ENCODE measurements around the gene FAS. TPM values are rescaled to one million over a fixed set of nuclear protein-coding genes. Genes with fewer than 3 reads are reported as not detected.

FAS gene
- total RNA-seq, 4 donors from 2014 or later: 9.0 to 58.5 (median 53.6) TPM

DNA sequence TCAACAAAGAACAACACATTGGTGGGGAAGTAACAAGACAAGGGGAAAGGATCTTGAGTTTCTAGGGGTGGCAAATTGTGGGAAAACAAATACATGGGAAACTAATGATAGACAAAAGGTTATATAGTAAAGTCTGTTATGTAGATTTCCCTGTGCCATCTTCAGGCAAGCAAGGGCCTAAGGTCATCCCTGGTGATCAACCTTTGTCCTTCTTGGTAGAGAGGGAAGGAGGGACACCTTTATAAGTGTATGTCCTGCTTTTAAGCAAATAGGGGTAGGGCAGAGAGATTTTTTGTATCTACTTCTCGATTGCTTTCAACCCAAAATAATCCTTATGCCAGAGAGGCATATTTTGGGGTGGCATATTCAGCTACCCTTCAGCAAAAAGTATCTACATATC lies 26.2 kb upstream of the FAS start:
- H3K4me1 ChIP-seq: peaks cover 0 to 18% (median 5%) of the 10 kb centered on the region in 4 donors
- 83% methylated on average over 1 of the region's 1 CpG; no CpG with 5 or more reads in 1 of the 2 donors for WGBS, 2 donors (ENCODE audit: low coverage in 1 of 2)
- no peaks in the 10 kb centered on the region for H3K9me3 ChIP-seq
- no peak for DNase-seq
- H3K27me3 ChIP-seq: no peaks in the 10 kb centered on the region
- intact Hi-C loops (cut with DNase I; ENCODE audit: low total_unique reads): no loop called here
- H3K27ac ChIP-seq: no peak overlapping the region
- H3K4me3 ChIP-seq: no peak overlapping the region
- in situ Hi-C loops (cut with MboI; ENCODE audit: low pct_ligation_motif_present in 1 of 4, low pct_unique_long_range_greater_than_20kb in 1 of 4, low sequenced_read_pairs in 3 of 4): no loop called here
- TF ChIP-seq EP300 (IDR thresholded peaks at IDR 0.05; ENCODE audit: low read depth) (no peak), POLR2A (IDR thresholded peaks at IDR 0.05) (no peak), POLR2AphosphoS5 (IDR thresholded peaks at IDR 0.05) (no peak)
- TF ChIP-seq, protein P1, sequence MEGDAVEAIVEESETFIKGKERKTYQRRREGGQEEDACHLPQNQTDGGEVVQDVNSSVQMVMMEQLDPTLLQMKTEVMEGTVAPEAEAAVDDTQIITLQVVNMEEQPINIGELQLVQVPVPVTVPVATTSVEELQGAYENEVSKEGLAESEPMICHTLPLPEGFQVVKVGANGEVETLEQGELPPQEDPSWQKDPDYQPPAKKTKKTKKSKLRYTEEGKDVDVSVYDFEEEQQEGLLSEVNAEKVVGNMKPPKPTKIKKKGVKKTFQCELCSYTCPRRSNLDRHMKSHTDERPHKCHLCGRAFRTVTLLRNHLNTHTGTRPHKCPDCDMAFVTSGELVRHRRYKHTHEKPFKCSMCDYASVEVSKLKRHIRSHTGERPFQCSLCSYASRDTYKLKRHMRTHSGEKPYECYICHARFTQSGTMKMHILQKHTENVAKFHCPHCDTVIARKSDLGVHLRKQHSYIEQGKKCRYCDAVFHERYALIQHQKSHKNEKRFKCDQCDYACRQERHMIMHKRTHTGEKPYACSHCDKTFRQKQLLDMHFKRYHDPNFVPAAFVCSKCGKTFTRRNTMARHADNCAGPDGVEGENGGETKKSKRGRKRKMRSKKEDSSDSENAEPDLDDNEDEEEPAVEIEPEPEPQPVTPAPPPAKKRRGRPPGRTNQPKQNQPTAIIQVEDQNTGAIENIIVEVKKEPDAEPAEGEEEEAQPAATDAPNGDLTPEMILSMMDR (IDR thresholded peaks at IDR 0.05): no peak
- no peaks in the 10 kb centered on the region for H3K36me3 ChIP-seq

DNA sequence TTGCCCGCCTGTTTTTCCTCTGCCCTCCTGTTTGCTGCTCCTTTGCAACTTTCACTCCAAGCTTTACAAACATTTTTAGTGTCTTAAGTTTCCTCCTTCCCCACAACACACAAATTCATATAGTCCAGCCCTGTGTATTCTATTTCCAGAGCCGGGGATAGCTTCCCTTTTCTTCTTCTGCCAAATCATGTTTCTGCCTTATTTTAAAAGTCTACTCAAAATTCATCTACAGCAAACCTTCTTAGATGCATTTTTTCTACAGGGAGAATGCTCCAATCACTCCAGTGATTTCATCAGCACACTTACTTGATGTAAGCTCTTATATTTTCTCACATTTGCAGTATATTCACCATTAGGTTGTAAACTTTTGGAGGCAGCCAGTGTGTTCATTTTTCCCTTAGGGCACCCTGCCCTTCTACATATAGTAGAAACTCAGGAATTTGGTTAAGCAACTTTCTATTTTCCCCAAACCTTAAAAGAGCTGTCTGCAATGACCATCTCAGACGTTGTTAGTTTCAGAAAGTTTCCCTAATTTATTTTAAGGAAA lies 25.7 kb upstream of the FAS start:
- no peak overlapping the region for H3K4me3 ChIP-seq
- H3K36me3 ChIP-seq: no peaks in the 10 kb centered on the region
- H3K9me3 ChIP-seq: no peaks in the 10 kb centered on the region
- H3K27me3 ChIP-seq: no peaks in the 10 kb centered on the region
- no peak for DNase-seq
- intact Hi-C loops (cut with DNase I; ENCODE audit: low total_unique reads) (no loop called here), in situ Hi-C loops (cut with MboI; ENCODE audit: low pct_ligation_motif_present in 1 of 4, low pct_unique_long_range_greater_than_20kb in 1 of 4, low sequenced_read_pairs in 3 of 4) (no loop called here)
- peaks cover 0 to 18% (median 5%) of the 10 kb centered on the region in 4 donors for H3K4me1 ChIP-seq
- no peak overlapping the region for H3K27ac ChIP-seq
- TF ChIP-seq EP300 (IDR thresholded peaks at IDR 0.05; ENCODE audit: low read depth) (no peak), POLR2AphosphoS5 (IDR thresholded peaks at IDR 0.05) (no peak), POLR2A (IDR thresholded peaks at IDR 0.05) (no peak)
- TF ChIP-seq, protein P1 (IDR thresholded peaks at IDR 0.05): no peak
- 71 to 79% methylated on average over 3 of the region's 3 CpGs for WGBS, 2 donors (ENCODE audit: low coverage in 1 of 2)

DNA sequence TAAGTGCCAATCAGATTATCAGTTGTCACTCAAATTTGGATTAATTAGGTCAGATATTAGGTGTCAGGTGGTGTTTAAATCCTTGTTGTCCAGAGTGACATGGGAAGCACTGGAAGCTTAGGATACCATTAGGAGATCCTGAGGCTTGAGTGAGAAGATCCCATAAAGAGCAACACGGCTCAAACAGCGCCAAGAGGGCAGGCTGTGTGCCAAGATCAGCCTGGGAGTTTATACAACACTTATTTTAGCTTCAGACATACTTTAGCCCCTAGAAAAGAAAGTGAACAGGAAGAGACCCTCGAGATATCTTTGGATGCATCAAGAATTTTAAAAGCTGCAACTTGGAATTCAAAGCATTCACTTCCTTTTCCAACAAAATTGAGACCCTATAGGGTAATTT lies 23.8 kb upstream of the FAS start:
- H3K4me3 ChIP-seq: no peak overlapping the region
- WGBS, 2 donors (ENCODE audit: low coverage in 1 of 2): 64 to 68% methylated on average over 3 of the region's 3 CpGs
- no peaks in the 10 kb centered on the region for H3K9me3 ChIP-seq
- H3K27ac ChIP-seq: peak overlapping the region; percentile 23 to 51 (median 46)
- peaks cover 0 to 23% (median 5%) of the 10 kb centered on the region in 4 donors for H3K4me1 ChIP-seq
- peak; percentile 26 for DNase-seq
- in situ Hi-C loops (cut with MboI; ENCODE audit: low pct_ligation_motif_present in 1 of 4, low pct_unique_long_range_greater_than_20kb in 1 of 4, low sequenced_read_pairs in 3 of 4) (no loop called here), intact Hi-C loops (cut with DNase I; ENCODE audit: low total_unique reads) (no loop called here)
- H3K36me3 ChIP-seq: no peaks in the 10 kb centered on the region
- TF ChIP-seq, protein P1 (IDR thresholded peaks at IDR 0.05): no peak
- TF ChIP-seq EP300 (IDR thresholded peaks at IDR 0.05; ENCODE audit: low read depth) (no peak), POLR2AphosphoS5 (IDR thresholded peaks at IDR 0.05) (no peak), POLR2A (IDR thresholded peaks at IDR 0.05) (no peak)
- H3K27me3 ChIP-seq: no peaks in the 10 kb centered on the region

DNA sequence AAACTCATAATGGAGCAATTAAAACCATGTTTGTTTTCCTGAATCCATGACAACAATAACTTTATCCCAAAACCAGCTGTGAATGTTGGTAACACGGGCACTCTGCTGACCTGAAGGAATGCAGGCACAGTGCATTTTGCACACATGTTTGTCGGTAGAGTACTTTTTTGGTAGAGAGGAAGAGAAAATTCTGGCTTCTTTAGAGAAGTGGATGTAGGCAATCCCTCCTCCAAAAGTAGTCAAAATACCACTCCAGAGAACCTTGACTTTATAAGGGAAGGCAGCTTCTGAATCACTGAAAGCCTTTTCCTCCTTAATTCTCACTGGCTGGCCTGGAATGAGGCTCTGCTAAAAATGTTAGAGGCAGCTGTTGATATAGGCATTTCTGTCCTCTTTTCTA lies 22.2 kb upstream of the FAS start:
- Histone ChIP-seq H3K4me3 (no peak overlapping the region), H3K4me1 (peaks cover 0 to 25% (median 7%) of the 10 kb centered on the region in 4 donors), H3K36me3 (no peaks in the 10 kb centered on the region), H3K9me3 (no peaks in the 10 kb centered on the region), H3K27ac (peak overlapping the region in 3 of 4 donors; percentile 12 to 23 (median 22)), H3K27me3 (no peaks in the 10 kb centered on the region)
- in situ Hi-C loops (cut with MboI; ENCODE audit: low pct_ligation_motif_present in 1 of 4, low pct_unique_long_range_greater_than_20kb in 1 of 4, low sequenced_read_pairs in 3 of 4) (no loop called here), intact Hi-C loops (cut with DNase I; ENCODE audit: low total_unique reads) (no loop called here)
- WGBS, 2 donors (ENCODE audit: low coverage in 1 of 2): 38 to 100% methylated on average over 1 to 2 of the region's 2 CpGs
- TF ChIP-seq POLR2A (IDR thresholded peaks at IDR 0.05) (no peak), POLR2AphosphoS5 (IDR thresholded peaks at IDR 0.05) (no peak), EP300 (IDR thresholded peaks at IDR 0.05; ENCODE audit: low read depth) (no peak)
- TF ChIP-seq, protein P1 (IDR thresholded peaks at IDR 0.05): no peak
- no peak for DNase-seq

Measured in transverse colon (tissue), 4 donors.